Heart left ventricle (tissue), 13 donors: ENCODE measurements around the gene EPN2.

Source experiments
- CTCF ChIP-seq, 12 donors: fragments of 200-600 bp; sonication (generic) in 4 of 12; IDR thresholded peaks; one replicate each; pipeline versions ENCODE4 v1.5.0 to v1.8.0; 2018 to 2022; ENCODE audit warnings: antibody characterized with exemption in 12 of 12, mild to moderate bottlenecking in 5 of 12
- POLR2A ChIP-seq, 2 donors: fragments of 450-650 bp; IDR thresholded peaks; one replicate each; pipeline ENCODE4 v1.6.1; 2017; ENCODE audit warnings: antibody characterized with exemption in 2 of 2, mild to moderate bottlenecking in 2 of 2, moderate library complexity in 2 of 2
- donor health status: ischemic (EF 13 %, LVEDD 7.1; RV severe dilation, severe dysfunction).
- donor health status: DM: no; HTN: yes; CAD: no.
- donor health status: DM: no; HTN: no; CAD: no.
- donor health status: ischemic (EF 25% LVEDD 6.9; RV normal size, moderate dysfunction).
- donor health status: ischemic (EF 25% LVEDD 5.7; RV mildly dilated, moderate dysfunction).
- donor health status: ischemic (EF 35%, LVEDD 5.7; RV mildly dilated, moderate dysfunction).
- donor health status: nonischemic (EF 11% LVEDD 7.7; RV severe dilation, severe dysfunction).
- donor health status: DM: yes; HTN: yes; CAD: no.
- donor health status: PGD.
- donor health status: ischemic (EF 29% LVEDD 5.4; RV normal size, mild dysfunction).
- donor health status: nonischemic (EF 23%, LVEDD 6.1; RV moderate dilation, normal function).

GRCh38 chr17:19303367-19303776 is 66.2 kb downstream of the EPN2 start:
- TF ChIP-seq CTCF (IDR thresholded peaks at IDR 0.05) (peak in 1 of 12 donors; percentile 11), POLR2A (IDR thresholded peaks at IDR 0.05) (no peak)
